Neural cell (in vitro differentiated cells): ENCODE data around the gene YWHAQ.

Experiments
- CTCF ChIP-seq: fragments of 450-650 bp; IDR thresholded peaks from 2 replicates; pipeline ENCODE4 v1.5.1; 2014; ENCODE audit warnings: antibody characterized with exemption, mild to moderate bottlenecking, moderate library complexity; ENCODE audit not compliant: poor library complexity, severe bottlenecking
- EP300 ChIP-seq: fragments of 450-650 bp; conservative IDR thresholded peaks from 2 replicates; pipeline ENCODE4 v1.6.1; 2014; ENCODE audit warnings: antibody characterized with exemption, mild to moderate bottlenecking, moderate library complexity; ENCODE audit not compliant: poor library complexity, severe bottlenecking
- EZH2 ChIP-seq: fragments of 200-600, 300-800 bp; shearing (Covaris generic), sonication (generic); IDR thresholded peaks from 2 replicates; pipeline ENCODE4 v1.6.1; 2014; ENCODE audit warnings: antibody characterized with exemption, low read length, borderline replicate concordance, mild to moderate bottlenecking; ENCODE audit not compliant: insufficient read depth, poor library complexity, severe bottlenecking
- MXI1 ChIP-seq: fragments of 450-650 bp; conservative IDR thresholded peaks from 2 replicates; pipeline ENCODE4 v1.6.1; 2014; ENCODE audit warnings: antibody characterized with exemption, mild to moderate bottlenecking; ENCODE audit not compliant: poor library complexity, severe bottlenecking
- POLR2AphosphoS5 ChIP-seq: IDR thresholded peaks from 2 replicates; pipeline ENCODE4 v1.6.1; 2012
- RAD21 ChIP-seq: fragments of 450-650 bp; conservative IDR thresholded peaks from 2 replicates; pipeline ENCODE4 v1.6.1; 2014; ENCODE audit warnings: antibody characterized with exemption, mild to moderate bottlenecking, moderate library complexity
- REST ChIP-seq: IDR thresholded peaks from 2 replicates; pipeline ENCODE4 v1.6.1; 2012; ENCODE audit warnings: borderline replicate concordance
- SMC3 ChIP-seq: fragments of 450-650 bp; conservative IDR thresholded peaks from 2 replicates; pipeline ENCODE4 v1.6.1; 2014; ENCODE audit warnings: antibody characterized with exemption, mild to moderate bottlenecking, moderate library complexity; ENCODE audit not compliant: poor library complexity
- TAF1 ChIP-seq: IDR thresholded peaks from 2 replicates; pipeline ENCODE4 v1.6.1; 2012; ENCODE audit warnings: low read depth

GRCh38 chr2:9644603-9645002 is 13.8 kb upstream of the YWHAQ start:
- no peak for TF ChIP-seq EP300
- no peak for TF ChIP-seq CTCF
- no peak for TF ChIP-seq MXI1
- no peak for TF ChIP-seq RAD21
- TF ChIP-seq REST = no peak
- no peak for TF ChIP-seq POLR2AphosphoS5
- TF ChIP-seq EZH2 = no peak
- no peak for TF ChIP-seq TAF1
- TF ChIP-seq SMC3 = no peak
